Endothelial cell of umbilical vein (primary cell): ENCODE measurements around the gene ALOX5AP. TPM values are rescaled to one million over a fixed set of nuclear protein-coding genes. Genes with fewer than 3 reads are reported as not detected.

Experiments used
- BruUV-seq: library from RNA; stranded (reverse); fragments of 400-500 nt; replicated peaks from 2 replicates; lab custom pipeline; 2021; lab: Mats Ljungman, UMichigan
- CTCF ChIA-PET: fragments of 300-600, 350-600 bp; sonication (Branson Sonifier 250); formaldehyde crosslinking; loops from one replicate; lab custom pipeline; 2021; ENCODE audit warnings: antibody characterized with exemption, inconsistent platforms; lab: Charles Lee
- POLR2A ChIA-PET: fragments of 300-600, 350-600 bp; sonication (Branson Sonifier 250); formaldehyde crosslinking; loops from one replicate; lab custom pipeline; 2021; ENCODE audit warnings: antibody characterized with exemption, inconsistent platforms; lab: Charles Lee
- DNase-seq: peaks from one replicate; pipeline ENCODE4 v3.0.0-alpha.2; 2011; ENCODE audit warnings: low read depth, low spot score
- FAIRE-seq: peaks from 2 replicates; lab custom pipeline; 2011; peaks lifted over from hg19 to GRCh38; lab: Jason Lieb, UNC
- H2AFZ ChIP-seq: 2 replicates; pipeline ENCODE4 v1.6.0; 2012; ENCODE audit warnings: low read depth, low read length, control low read depth, inconsistent platforms
- H3K27ac ChIP-seq: 2 replicates; pipeline ENCODE4 v1.5.1; 2011; ENCODE audit warnings: low read depth, mild to moderate bottlenecking, control low read depth, low read length, moderate library complexity; ENCODE audit not compliant: insufficient read depth
- H3K27me3 ChIP-seq, 2 experiments: 2 replicates each; pipeline versions ENCODE4 v1.6.0 to v1.6.1; 2011; ENCODE audit warnings: low read length in 2 of 2, mixed read lengths in 1 of 2; ENCODE audit not compliant: control insufficient read depth in 2 of 2, insufficient read depth in 2 of 2
- H3K36me3 ChIP-seq, 2 experiments: 2 replicates in 1 of 2; 3 replicates in 1 of 2; pipeline ENCODE4 v1.5.1; 2011; ENCODE audit warnings: low read length in 2 of 2, mild to moderate bottlenecking in 1 of 2, moderate library complexity in 1 of 2; ENCODE audit not compliant: control insufficient read depth in 2 of 2, insufficient read depth in 2 of 2; ENCODE audit errors: extremely low read depth in 1 of 2
- H3K4me1 ChIP-seq: 3 replicates; pipeline ENCODE4 v1.5.1; 2011; ENCODE audit warnings: mild to moderate bottlenecking, low read length; ENCODE audit not compliant: control insufficient read depth, insufficient read depth; ENCODE audit errors: extremely low read depth
- H3K4me2 ChIP-seq: 2 replicates; pipeline ENCODE4 v1.6.1; 2011; ENCODE audit warnings: low read length, control low read depth, mixed read lengths; ENCODE audit not compliant: insufficient read depth
- H3K4me3 ChIP-seq, 3 experiments: fragments of 200-600 bp in 1 of 3; sonication (generic), shearing (Covaris generic) in 1 of 3; replicated peaks in 1 of 3; 2 replicates each; pipeline ENCODE4 v1.5.1; 2011 to 2016; ENCODE audit warnings: control low read depth in 3 of 3, low read length in 3 of 3, mild to moderate bottlenecking in 2 of 3, inconsistent platforms in 1 of 3, low read depth in 1 of 3, moderate library complexity in 1 of 3; ENCODE audit not compliant: insufficient read depth in 1 of 3
- H3K79me2 ChIP-seq: 2 replicates; pipeline ENCODE4 v1.6.0; 2012; ENCODE audit warnings: low read length, inconsistent platforms; ENCODE audit not compliant: control insufficient read depth, insufficient read depth
- H3K9ac ChIP-seq: replicated peaks from 2 replicates; pipeline ENCODE3; 2011; ENCODE audit warnings: low read length, control low read depth; ENCODE audit not compliant: insufficient read depth; ENCODE audit errors: extremely low read depth
- H3K9me1 ChIP-seq: replicated peaks from 3 replicates; pipeline ENCODE4 v1.6.0; 2011; ENCODE audit warnings: mild to moderate bottlenecking, low read length; ENCODE audit not compliant: control insufficient read depth, insufficient read depth; ENCODE audit errors: extremely low read depth
- H3K9me3 ChIP-seq: replicated peaks from 2 replicates; pipeline ENCODE4 v1.5.1; 2012; ENCODE audit warnings: low read length, inconsistent platforms; ENCODE audit not compliant: control insufficient read depth, insufficient read depth
- H4K20me1 ChIP-seq: replicated peaks from 2 replicates; pipeline ENCODE3; 2011; ENCODE audit warnings: mild to moderate bottlenecking, low read length; ENCODE audit not compliant: control insufficient read depth, insufficient read depth; ENCODE audit errors: extremely low read depth
- EZH2 ChIP-seq: IDR thresholded peaks from 2 replicates; pipeline ENCODE4 v1.6.1; 2012; ENCODE audit warnings: borderline replicate concordance, low read depth, mild to moderate bottlenecking, moderate library complexity, low read length, inconsistent platforms; ENCODE audit not compliant: severe bottlenecking
- FOS ChIP-seq: IDR thresholded peaks from 2 replicates; pipeline ENCODE4 v1.6.1; 2011; ENCODE audit warnings: mild to moderate bottlenecking, low read length, moderate library complexity, borderline replicate concordance; ENCODE audit not compliant: insufficient read depth
- GATA2 ChIP-seq: IDR thresholded peaks from 2 replicates; pipeline ENCODE4 v1.7.0; 2011; ENCODE audit warnings: low read depth, mild to moderate bottlenecking, moderate library complexity, mixed read lengths, low read length; ENCODE audit not compliant: insufficient read length, insufficient read depth
- JUN ChIP-seq: IDR thresholded peaks from 2 replicates; pipeline ENCODE4 v1.6.1; 2011; ENCODE audit warnings: borderline replicate concordance, low read depth; ENCODE audit not compliant: insufficient read length, insufficient read depth
- POLR2A ChIP-seq: IDR thresholded peaks from 2 replicates; pipeline ENCODE4 v1.6.1; 2012; ENCODE audit warnings: low read depth, mild to moderate bottlenecking, control low read depth, low read length
- POLR2AphosphoS5 ChIP-seq: IDR thresholded peaks from 2 replicates; pipeline ENCODE4 v1.6.1; 2012; ENCODE audit warnings: low read depth, mild to moderate bottlenecking, control low read depth, low read length, moderate library complexity; ENCODE audit not compliant: insufficient read depth
- dilution Hi-C: fragments of 300-500 bp; cut with MboI; formaldehyde crosslinking; loops from one replicate; pipeline ENCODE4 v1.15.0; 2019; ENCODE audit warnings: low sequenced_read_pairs; ENCODE audit not compliant: extremely low pct_ligation_motif_present
- intact Hi-C: fragments of 100-400 bp; cut with micrococcal nuclease; formaldehyde crosslinking; loops from one replicate; pipeline ENCODE4 v1.10.0; 2022
- polyA plus RNA-seq, 4 experiments: library from polyadenylated mRNA; depleted of rRNA in 3 of 4; stranded (reverse) in 3 of 4; unstranded in 1 of 4; fragments of >200 nt; gene quantifications; 2 replicates each; pipeline versions ENCODE4 v1.2.1 to v1.2.3, GENCODE V29; 2011 to 2012; ENCODE audit warnings: missing spikeins in 1 of 4
- total RNA-seq: library from RNA; stranded (reverse); gene quantifications from 2 replicates; pipeline ENCODE4 v1.2.3, GENCODE V29; 2021
- TF ChIP-seq, protein P1 (sequence below): IDR thresholded peaks from 2 replicates; pipeline ENCODE4 v1.6.1; 2011; ENCODE audit not compliant: insufficient read depth, insufficient read length
- TF ChIP-seq, protein P2 (sequence below), 2 donors: IDR thresholded peaks; 1 replicate in 1 of 2; 2 replicates in 1 of 2; pipeline ENCODE4 v1.5.1; 2011; ENCODE audit warnings: low read length in 2 of 2, mild to moderate bottlenecking in 2 of 2, moderate library complexity in 2 of 2, control low read depth in 1 of 2, inconsistent platforms in 1 of 2, low read depth in 1 of 2; ENCODE audit not compliant: insufficient read depth in 1 of 2; ENCODE audit errors: extremely low read depth in 1 of 2

The ALOX5AP gene
- total and polyA plus RNA-seq, 2 donors (not counting 3 experiments of a cell fraction or from before 2014, with no cell fraction given): 1.8 TPM; not detected in 1

DNA sequence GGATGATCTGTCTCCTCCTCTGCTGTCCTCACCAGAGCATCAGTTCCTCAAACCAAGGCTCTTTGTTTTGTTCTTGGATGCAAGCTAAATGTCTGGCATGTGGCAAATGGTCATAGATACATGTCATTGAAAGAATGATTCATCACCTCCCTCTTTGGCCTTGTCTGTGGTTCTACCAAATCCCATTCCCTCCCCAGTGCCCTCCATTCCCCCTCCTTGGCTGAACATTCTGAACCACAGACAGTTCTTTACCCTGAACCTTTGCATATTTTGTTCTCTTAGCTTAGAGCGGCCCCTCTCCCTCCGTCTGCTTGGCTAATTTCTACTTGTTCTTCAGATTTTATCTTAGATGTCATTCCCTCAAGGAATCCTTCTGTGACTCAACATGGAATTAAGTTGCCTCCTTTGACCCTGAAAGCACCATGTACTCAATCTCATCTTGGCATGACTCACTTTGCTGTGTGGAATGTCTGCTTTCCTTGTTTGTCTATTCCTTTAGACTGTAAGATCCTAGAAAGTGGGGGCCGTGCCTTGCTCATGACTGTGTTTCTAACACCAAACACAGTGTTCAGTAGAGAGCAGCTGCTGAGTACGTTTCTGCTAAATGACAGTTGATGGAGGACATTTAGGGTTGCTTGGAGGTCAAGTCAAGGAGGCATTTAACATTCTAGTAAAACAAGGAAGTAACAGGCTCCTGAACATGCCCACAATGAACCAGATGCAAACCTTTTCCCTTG, 8.1 kb downstream of the ALOX5AP start:
- no peaks in the 10 kb centered on the region for H3K9me3 ChIP-seq
- ChIA-PET CTCF (interaction anchor here (0.8 to 2.6 kb wide), 6 partner anchors 10 to 301 kb away, joined by 3 to 13 read pairs (median 6); no protein-coding TSS in a partner anchor), POLR2A (no interaction called here)
- H2AFZ ChIP-seq: peak overlapping the region; percentile 4
- dilution Hi-C loops (no loop called here), intact Hi-C loops (loop anchor here (1.0 to 5.0 kb wide), 5 partner anchors 30 to 419 kb away; partner anchors contain the start of genes HSPH1 and USPL1)
- H3K27me3 ChIP-seq: no peaks in the 10 kb centered on the region
- DNase-seq: peak; percentile 89
- H3K36me3 ChIP-seq: no peaks in the 10 kb centered on the region
- H3K4me1 ChIP-seq: peaks cover 57% of the 10 kb centered on the region
- no peaks in the 10 kb centered on the region for H3K9me1 ChIP-seq
- peak; percentile 94 for FAIRE-seq
- TF ChIP-seq EZH2 (no peak), POLR2AphosphoS5 (peak; percentile 48), POLR2A (no peak), JUN (peak; percentile 82), FOS (peak; percentile 96), GATA2 (peak; percentile 95)
- TF ChIP-seq, protein P1, sequence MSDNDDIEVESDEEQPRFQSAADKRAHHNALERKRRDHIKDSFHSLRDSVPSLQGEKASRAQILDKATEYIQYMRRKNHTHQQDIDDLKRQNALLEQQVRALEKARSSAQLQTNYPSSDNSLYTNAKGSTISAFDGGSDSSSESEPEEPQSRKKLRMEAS: no peak
- TF ChIP-seq, protein P2, sequence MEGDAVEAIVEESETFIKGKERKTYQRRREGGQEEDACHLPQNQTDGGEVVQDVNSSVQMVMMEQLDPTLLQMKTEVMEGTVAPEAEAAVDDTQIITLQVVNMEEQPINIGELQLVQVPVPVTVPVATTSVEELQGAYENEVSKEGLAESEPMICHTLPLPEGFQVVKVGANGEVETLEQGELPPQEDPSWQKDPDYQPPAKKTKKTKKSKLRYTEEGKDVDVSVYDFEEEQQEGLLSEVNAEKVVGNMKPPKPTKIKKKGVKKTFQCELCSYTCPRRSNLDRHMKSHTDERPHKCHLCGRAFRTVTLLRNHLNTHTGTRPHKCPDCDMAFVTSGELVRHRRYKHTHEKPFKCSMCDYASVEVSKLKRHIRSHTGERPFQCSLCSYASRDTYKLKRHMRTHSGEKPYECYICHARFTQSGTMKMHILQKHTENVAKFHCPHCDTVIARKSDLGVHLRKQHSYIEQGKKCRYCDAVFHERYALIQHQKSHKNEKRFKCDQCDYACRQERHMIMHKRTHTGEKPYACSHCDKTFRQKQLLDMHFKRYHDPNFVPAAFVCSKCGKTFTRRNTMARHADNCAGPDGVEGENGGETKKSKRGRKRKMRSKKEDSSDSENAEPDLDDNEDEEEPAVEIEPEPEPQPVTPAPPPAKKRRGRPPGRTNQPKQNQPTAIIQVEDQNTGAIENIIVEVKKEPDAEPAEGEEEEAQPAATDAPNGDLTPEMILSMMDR (IDR thresholded peaks at IDR 0.05; ENCODE audit: extremely low read depth in 1 of 2, insufficient read depth in 1 of 2, low read depth in 1 of 2, low read length in 2 of 2): no peak
- no TSS peak for BruUV-seq
- H3K9ac ChIP-seq: peak overlapping the region; percentile 32
- H4K20me1 ChIP-seq: no peaks in the 10 kb centered on the region
- no peaks in the 10 kb centered on the region for H3K79me2 ChIP-seq
- H3K27ac ChIP-seq: peak overlapping the region; percentile 87
- H3K4me3 ChIP-seq: no peak overlapping the region
- peak overlapping the region; percentile 60 for H3K4me2 ChIP-seq
